GM18867 (cell line): ENCODE data around the gene KIF13A.

ENCODE experiments used
- ATAC-seq: cut with Tn5 transposase; IDR thresholded peaks from one replicate; pipeline ENCODE4 v1.9.1; 2021; ENCODE audit warnings: mild to moderate bottlenecking, moderate library complexity; ENCODE audit not compliant: unreplicated experiment

Gene KIF13A

GRCh38 chr6:17730078-17730704 lies 257.2 kb downstream of the KIF13A start:
- no peak for ATAC-seq

- ATAC-seq, result no peak
Observed at GRCh38 chr6:17729223-17730077, 258.0 kb downstream of the KIF13A start.

GRCh38 chr6:17728551-17729222 lies 258.7 kb downstream of the KIF13A start:
- ATAC-seq, result no peak

- ATAC-seq, result no peak
Observed at GRCh38 chr6:17725083-17725482, 262.4 kb downstream of the KIF13A start.

GRCh38 chr6:17724341-17724740 lies 263.1 kb downstream of the KIF13A start:
- ATAC-seq, result no peak

GRCh38 chr6:17721671-17722070 lies 265.8 kb downstream of the KIF13A start:
- ATAC-seq, result no peak

- no peak for ATAC-seq
Observed at GRCh38 chr6:17719323-17720041, 268.0 kb downstream of the KIF13A start.

- no peak for ATAC-seq
Observed at GRCh38 chr6:17716221-17716620, 271.2 kb downstream of the KIF13A start.

GRCh38 chr6:17714879-17715851 lies 272.3 kb downstream of the KIF13A start:
- ATAC-seq, result peak; percentile 88

- no peak for ATAC-seq
Observed at GRCh38 chr6:17714177-17714576, 273.3 kb downstream of the KIF13A start.

GRCh38 chr6:17712576-17712975 lies 274.9 kb downstream of the KIF13A start:
- ATAC-seq, result no peak

- ATAC-seq, result no peak
Observed at GRCh38 chr6:17710331-17710730, 277.1 kb downstream of the KIF13A start.

GRCh38 chr6:17709476-17709875 lies 278.0 kb downstream of the KIF13A start:
- no peak for ATAC-seq
